ENCODE data around the gene OR2AG2.
"Not testable (repeated sequence)": the region's sequence is repeated elsewhere in the genome, so short reads cannot be mapped to it uniquely, and the experiment has no call there.

The OR2AG2 gene

GRCh38 chr11:6771926-6772893 is at the start of gene OR2AG2:
OR2AG2 (minus strand) TSS chr11:6771976; CDS start chr11:6768957, 3,019 bp downstream.
- DNase-seq, result no peak

- no peak for DNase-seq
Observed at GRCh38 chr11:6818967-6819366, 47.2 kb upstream of the OR2AG2 start.

DNA sequence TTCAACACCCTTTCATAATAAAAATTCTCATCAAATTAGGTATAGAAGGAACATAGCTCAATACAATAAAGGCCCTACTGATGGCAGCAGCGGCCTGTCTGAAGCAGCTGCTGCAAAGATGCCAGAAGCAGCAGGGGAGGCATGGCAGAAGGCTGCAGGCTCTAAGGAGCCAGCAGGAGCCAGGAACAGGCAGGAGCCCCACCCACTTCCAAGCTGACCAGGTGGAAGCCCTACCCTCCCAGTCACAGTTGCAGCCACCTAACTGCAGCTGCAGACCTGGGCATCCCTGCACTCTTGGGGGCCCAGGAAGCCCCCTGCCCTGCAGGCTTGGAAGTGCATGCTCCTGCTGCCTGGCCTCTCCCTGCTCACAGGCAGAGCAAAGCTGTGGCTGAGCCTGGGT is 45.9 kb upstream of the OR2AG2 start:
- no peak for DNase-seq

GRCh38 chr11:6813656-6814055 is 41.9 kb upstream of the OR2AG2 start:
- no peak for DNase-seq

DNA sequence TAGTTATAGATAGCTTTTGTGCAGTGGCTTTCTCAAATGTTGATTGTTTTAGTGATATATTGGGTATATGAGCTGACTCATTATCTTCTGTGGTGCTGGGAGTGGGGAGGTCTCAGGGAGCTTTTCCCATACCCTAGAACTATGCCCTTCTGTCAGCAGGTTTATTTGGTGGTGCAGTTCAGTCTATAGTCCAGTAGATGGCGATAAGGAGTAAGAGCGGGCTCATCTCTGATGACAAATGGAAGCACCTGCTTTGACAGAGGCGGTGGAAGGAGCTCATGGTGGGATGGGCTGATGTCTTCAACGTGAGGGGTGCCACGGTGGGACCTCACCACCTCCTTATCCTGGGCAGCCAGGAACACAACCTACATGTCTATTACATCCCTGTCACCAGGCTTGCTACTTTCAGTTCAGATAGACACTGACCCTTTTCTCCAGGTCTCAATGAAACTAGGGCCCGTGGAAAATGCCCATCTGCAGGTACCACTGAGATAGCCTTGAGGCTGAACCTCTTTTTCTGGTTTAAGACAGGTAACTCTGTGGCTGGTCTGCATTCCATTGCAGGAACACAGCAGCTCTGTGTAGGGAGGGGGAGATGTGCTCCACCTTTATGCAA is 40.7 kb upstream of the OR2AG2 start:
- DNase-seq, result no peak

DNA sequence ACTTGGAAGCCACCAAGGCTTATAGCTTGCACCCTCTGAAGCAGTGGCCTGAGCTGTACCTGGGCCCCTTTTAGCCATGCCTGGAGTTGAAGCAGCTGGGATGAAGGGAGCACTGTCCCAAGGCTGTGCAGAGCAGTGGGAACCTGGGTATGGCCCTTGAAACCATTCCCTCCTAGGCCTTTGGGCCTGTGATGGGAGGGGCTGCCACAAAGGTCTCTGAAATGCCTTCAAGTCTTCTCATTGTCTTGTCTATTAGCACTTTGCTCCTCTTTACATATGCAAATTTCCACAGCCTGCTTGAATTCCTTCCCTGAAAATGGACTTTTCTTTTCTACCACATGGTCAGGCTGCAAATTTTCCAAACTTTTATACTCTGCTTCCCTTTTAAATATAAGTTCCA is 29.3 kb upstream of the OR2AG2 start:
- DNase-seq, result not testable (repeated sequence)

DNA sequence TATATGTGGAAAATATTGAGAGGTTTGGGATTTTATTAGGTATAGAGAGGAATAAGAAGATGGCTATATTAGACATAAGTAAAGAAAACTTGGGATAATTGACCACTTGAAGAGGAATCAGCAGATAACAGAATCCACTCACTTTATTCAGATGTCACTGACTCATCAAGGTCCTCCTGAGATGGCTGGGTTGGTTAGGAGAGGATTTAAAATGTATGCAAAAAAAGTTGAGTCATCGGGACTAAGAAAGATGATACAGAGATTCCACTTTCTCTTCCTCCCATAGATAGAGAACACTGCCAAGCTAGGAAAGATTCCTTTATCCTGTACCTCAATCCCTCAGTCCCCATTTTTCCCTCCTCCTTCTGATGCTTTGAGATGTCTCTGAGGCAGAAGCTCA is 27.6 kb upstream of the OR2AG2 start, which contains the start of gene OR6A2:
TSS of gene OR6A2 (minus strand) at position 288 of the 400 bp plus-strand sequence. CDS start 3,981 bp downstream, outside the sequence.
- no peak for DNase-seq

GRCh38 chr11:6794639-6795038 is 22.9 kb upstream of the OR2AG2 start:
- DNase-seq, result no peak

DNA sequence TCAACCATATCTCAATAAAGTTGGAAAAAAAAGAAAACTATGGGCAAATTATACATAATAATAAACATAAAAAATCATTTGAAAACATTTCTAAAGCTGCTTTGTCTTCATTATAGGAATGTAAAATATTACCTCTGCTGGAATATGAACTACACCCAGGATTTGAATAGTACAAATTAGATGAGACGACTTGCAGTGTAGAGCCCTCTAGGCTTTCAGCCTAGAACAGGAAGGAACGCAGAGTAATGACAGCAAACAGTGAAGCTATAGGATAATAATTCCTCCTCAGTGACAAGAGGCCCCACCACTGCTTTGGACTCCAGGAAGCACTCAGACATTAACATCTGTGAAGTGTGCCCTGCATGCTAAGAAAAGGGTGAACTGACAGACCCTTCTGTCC is 18.8 kb upstream of the OR2AG2 start:
- no peak for DNase-seq

DNA sequence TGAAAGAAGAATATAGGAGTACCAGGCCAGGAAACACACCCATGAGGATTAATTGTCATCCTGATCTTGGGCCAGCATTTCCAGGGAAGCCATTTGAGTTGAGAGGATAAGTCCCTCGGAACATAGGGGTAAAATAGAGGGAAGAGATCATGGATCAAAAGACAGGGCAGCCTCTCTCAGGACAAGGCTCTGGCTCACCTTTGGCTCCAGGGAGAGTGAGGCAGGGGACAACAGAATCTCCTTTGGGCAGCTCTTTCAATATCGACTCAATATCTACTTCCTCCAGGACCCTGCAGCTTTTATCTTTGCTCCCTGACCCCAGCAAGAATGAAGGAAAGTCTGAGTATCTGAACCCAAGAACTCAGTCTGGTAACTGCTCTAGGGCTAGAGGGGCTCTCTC is 10.9 kb upstream of the OR2AG2 start, which contains the start of gene OR2AG1:
TSS of gene OR2AG1 (plus strand) at position 301 of the 400 bp plus-strand sequence. CDS start 2,018 bp downstream, outside the sequence.
- no peak for DNase-seq

DNA sequence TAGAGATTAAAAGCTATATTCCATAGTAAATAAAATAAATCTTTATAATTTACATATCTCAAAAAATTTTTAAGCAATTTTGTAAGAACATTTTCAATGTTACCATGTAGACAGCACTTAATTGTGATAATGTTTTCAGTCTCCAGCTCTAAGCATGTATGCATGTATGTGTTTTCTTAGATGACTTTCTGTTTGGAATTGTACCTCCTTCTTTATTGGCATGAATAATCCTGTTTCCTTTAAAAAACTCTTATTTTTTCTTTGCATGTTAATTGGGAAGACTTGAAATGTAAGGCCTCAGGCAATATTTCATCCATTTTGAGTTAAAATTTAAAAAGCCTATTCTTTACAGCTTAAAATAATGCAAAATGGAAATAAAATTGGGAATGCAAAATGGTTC is 9.1 kb upstream of the OR2AG2 start:
- DNase-seq, result no peak

DNA sequence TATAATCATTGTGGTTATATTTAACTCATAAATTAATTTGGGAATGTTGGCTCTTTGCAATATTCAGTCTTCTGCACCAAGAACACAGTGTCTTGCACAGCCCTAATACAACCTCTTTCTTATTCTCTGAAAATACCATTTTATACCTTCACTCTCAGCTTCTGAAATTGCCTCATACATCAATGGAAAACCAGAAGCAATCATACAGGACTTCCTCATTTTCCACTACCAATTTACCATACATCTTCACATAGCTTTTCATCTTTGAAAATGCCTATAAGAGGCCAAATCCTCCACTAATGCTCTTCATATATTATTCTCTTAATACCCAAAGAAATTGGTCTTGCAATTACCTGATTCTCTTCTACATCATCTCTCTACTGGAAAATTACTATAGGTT is 6.7 kb upstream of the OR2AG2 start:
- no peak for DNase-seq

- DNase-seq, result no peak
Observed at GRCh38 chr11:6757373-6757967, 14.3 kb downstream of the OR2AG2 start.

DNA sequence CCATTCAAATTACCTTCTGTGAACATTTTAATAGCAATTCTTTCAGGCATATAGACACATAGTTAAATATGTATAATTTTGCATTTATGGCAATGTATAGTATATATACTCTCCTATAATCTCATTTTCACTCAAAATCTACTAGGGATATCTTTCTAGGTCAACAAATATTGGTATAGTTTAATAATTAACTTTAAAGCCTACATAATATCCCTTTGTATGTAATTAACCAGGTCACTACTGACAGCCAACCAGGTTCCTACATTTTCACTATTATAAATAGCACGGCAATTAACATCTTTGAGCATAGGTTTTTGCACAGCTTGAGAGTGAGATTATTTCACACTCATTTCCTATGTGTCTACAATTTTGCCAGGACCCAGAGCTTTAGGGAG is 15.8 kb downstream of the OR2AG2 start:
- DNase-seq, result no peak

DNA sequence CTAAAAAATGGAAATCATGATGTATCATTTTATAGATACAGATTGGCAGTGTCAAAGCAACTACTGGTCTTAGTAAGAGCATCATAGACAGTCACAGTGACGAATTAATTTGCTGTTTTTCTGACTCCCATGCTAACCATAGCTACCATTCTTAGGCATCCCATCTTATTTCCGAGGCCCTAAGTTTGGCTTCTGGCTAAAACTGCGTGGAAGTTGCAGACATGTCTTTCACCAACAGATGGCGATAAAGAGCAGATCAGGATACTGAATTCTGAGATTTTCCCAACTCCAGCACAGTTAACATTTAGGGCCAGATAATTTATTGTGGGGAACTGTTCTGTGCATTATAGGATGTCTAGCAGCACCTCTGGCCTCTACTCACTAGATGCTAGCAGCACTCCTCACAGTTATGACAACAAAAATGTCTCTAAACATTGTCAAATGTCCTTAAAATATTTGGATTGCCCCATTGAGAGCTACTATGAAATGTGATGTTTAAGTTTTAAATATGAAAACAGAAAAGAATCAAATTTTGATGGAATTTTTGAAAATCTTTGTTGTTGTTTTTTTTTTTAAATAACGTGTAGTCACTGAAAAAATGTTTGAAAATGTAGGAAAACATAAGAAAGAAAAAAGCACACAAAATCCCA is 16.3 kb downstream of the OR2AG2 start:
- no peak for DNase-seq

DNA sequence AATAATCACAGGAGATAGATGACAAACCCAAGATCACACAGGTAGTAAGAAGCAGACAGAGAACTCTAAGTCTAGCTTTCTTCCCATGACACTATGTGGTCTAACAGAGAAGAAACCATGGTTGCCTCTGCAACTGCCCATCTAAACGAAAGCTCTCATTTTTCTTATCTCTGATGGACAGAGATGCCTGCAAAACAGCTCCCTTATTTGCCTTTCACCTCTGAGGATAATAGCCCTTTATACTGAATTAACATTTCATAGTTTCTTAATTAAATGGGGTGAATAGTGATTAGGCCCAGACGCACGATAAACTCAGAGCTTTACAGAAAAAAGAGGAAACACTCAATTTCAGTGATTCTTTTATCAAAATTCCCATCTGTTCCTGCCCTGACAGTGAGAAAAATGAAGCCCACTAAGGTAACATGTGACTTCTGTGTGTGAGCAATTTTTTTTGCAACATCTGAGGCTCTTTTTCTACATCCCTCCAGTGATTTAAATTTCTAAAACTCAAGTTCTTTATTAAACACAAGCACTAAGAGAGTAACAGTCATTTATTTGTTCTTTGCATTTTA is 24.6 kb downstream of the OR2AG2 start:
- DNase-seq, result no peak

DNA sequence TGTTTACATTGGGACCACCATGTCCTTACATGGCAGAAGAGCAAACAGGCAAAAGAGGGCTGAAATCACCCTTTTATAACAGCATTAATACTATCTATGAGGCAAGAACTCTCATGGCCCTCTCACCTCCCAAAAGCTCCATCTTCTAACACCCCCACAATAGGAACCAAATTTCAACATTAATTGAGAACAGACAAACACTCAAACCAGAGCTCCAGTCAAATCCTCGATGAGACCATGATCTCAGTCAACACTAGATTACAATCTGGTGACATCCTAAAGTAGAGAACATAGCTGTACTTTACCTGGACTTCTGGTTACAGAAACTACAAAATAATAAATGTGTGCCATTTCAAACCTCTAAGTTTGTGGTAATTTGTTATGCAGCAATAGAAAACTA is 25.1 kb downstream of the OR2AG2 start:
- no peak for DNase-seq

GRCh38 chr11:6746086-6746618 is 25.6 kb downstream of the OR2AG2 start:
- DNase-seq, result no peak

- no peak for DNase-seq
Observed at GRCh38 chr11:6745465-6746015, 26.2 kb downstream of the OR2AG2 start.

- DNase-seq, result no peak
Observed at GRCh38 chr11:6745018-6745417, 26.8 kb downstream of the OR2AG2 start.

GRCh38 chr11:6742260-6742659 is 29.5 kb downstream of the OR2AG2 start:
- DNase-seq, result no peak

- no peak for DNase-seq
Observed at GRCh38 chr11:6738590-6738989, 33.2 kb downstream of the OR2AG2 start.
